ENCODE data around the gene SLC5A1. TPM values are rescaled to one million over a fixed set of nuclear protein-coding genes. Genes with fewer than 3 reads are reported as not detected.

The SLC5A1 gene
- total and polyA plus RNA-seq, 2 donors (not counting 1 experiment from before 2014, with no cell fraction given): not detected

GRCh38 chr22:32097018-32097417, 54.0 kb downstream of the SLC5A1 start:
- Mint-ChIP-seq H3K27ac (no peak overlapping the region), H3K27me3 (peaks cover 20% of the 10 kb centered on the region), H3K4me1 (peaks cover 10% of the 10 kb centered on the region), H3K9me3 (ENCODE audit: insufficient read depth) (no peaks in the 10 kb centered on the region), H3K4me3 (no peak overlapping the region)
- Histone ChIP-seq H3K9ac (ENCODE audit: low read length) (no peak overlapping the region), H4K20me1 (ENCODE audit: control insufficient read depth, insufficient read depth, low read length, poor library complexity, severe bottlenecking) (no peaks in the 10 kb centered on the region), H3K4me1 (ENCODE audit: control insufficient read depth in 2 of 2, insufficient read depth in 2 of 2, low read length in 2 of 2) (no peaks in the 10 kb centered on the region), H3K4me3 (ENCODE audit: control extremely low read depth in 1 of 5, extremely low read depth in 1 of 5, insufficient read depth in 1 of 5, low read depth in 2 of 5, low read length in 4 of 5) (no peak overlapping the region), H3K36me3 (replicated peaks in 1 of 2; ENCODE audit: control extremely low read depth in 1 of 2, control insufficient read depth in 1 of 2, extremely low read depth in 1 of 2, insufficient read depth in 2 of 2, low read length in 1 of 2) (no peaks in the 10 kb centered on the region), H3K27me3 (replicated peaks in 1 of 4; ENCODE audit: control extremely low read depth in 1 of 4, control insufficient read depth in 3 of 4, insufficient read depth in 4 of 4, low read length in 3 of 4) (no peaks in the 10 kb centered on the region), H3K9me3 (ENCODE audit: control extremely low read depth in 1 of 3, control insufficient read depth in 2 of 3, insufficient read depth in 1 of 3, low read length in 2 of 3) (no peaks in the 10 kb centered on the region), H3K27ac (ENCODE audit: low read length in 2 of 2) (no peak overlapping the region), H2AFZ (ENCODE audit: insufficient read depth, low read depth, low read length, poor library complexity, severe bottlenecking) (no peak overlapping the region), H3K79me2 (ENCODE audit: control insufficient read depth, insufficient read depth, low read length) (no peaks in the 10 kb centered on the region), H3K4me2 (replicated peaks; ENCODE audit: low read depth, low read length, poor library complexity, severe bottlenecking) (no peak overlapping the region)
- ATAC-seq (ENCODE audit: low read depth): no peak
- intact Hi-C loops (cut with micrococcal nuclease): no loop called here
- CTCF ChIA-PET: no interaction called here
- 67% methylated on average over 1 of the region's 1 CpG for WGBS (ENCODE audit: insufficient coverage)
- DNase-seq: no peak
- POLR2A ChIA-PET: no interaction called here
- TF ChIP-seq, protein P1, sequence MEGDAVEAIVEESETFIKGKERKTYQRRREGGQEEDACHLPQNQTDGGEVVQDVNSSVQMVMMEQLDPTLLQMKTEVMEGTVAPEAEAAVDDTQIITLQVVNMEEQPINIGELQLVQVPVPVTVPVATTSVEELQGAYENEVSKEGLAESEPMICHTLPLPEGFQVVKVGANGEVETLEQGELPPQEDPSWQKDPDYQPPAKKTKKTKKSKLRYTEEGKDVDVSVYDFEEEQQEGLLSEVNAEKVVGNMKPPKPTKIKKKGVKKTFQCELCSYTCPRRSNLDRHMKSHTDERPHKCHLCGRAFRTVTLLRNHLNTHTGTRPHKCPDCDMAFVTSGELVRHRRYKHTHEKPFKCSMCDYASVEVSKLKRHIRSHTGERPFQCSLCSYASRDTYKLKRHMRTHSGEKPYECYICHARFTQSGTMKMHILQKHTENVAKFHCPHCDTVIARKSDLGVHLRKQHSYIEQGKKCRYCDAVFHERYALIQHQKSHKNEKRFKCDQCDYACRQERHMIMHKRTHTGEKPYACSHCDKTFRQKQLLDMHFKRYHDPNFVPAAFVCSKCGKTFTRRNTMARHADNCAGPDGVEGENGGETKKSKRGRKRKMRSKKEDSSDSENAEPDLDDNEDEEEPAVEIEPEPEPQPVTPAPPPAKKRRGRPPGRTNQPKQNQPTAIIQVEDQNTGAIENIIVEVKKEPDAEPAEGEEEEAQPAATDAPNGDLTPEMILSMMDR (IDR thresholded peaks at IDR 0.05): no peak
- no peak for TF ChIP-seq EZH2 (IDR thresholded peaks at IDR 0.05; ENCODE audit: borderline replicate concordance, insufficient read depth, low read depth, low read length, poor library complexity, severe bottlenecking)

DNA sequence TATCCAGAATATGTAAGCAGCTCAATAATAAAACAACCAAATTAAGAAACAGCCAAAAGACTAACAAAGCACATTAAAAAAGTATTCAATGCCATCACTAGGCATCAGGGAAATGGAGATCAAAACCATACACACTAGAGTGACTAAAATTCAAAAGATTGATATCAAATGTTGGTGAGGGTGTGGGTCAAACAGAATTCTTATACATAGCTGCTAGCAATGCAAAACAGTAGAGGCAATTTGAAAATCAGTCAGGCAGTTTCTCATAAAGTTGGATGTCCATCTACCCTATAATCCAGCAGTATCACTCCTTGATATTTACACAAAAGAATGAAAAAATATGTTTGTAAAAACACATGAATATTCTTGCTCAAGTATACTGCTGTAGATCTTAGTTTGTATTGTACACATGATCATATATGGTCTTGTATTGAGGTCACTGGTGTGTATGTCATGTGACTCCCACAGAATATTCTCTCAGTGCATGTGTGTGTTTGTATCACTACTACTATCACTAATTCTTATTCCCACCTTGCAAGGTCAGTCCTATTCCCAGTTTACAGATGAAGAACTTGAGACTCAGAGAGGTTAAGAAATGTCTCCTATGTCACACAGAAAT, 54.9 kb downstream of the SLC5A1 start:
- intact Hi-C loops (cut with micrococcal nuclease): no loop called here
- Histone ChIP-seq H2AFZ (ENCODE audit: insufficient read depth, low read depth, low read length, poor library complexity, severe bottlenecking) (no peak overlapping the region), H3K27ac (ENCODE audit: low read length in 2 of 2) (no peak overlapping the region), H4K20me1 (ENCODE audit: control insufficient read depth, insufficient read depth, low read length, poor library complexity, severe bottlenecking) (no peaks in the 10 kb centered on the region), H3K4me1 (ENCODE audit: control insufficient read depth in 2 of 2, insufficient read depth in 2 of 2, low read length in 2 of 2) (no peaks in the 10 kb centered on the region), H3K36me3 (replicated peaks in 1 of 2; ENCODE audit: control extremely low read depth in 1 of 2, control insufficient read depth in 1 of 2, extremely low read depth in 1 of 2, insufficient read depth in 2 of 2, low read length in 1 of 2) (no peaks in the 10 kb centered on the region), H3K27me3 (replicated peaks in 1 of 4; ENCODE audit: control extremely low read depth in 1 of 4, control insufficient read depth in 3 of 4, insufficient read depth in 4 of 4, low read length in 3 of 4) (peaks cover 0 to 1% (median 0%) of the 10 kb centered on the region in 4 experiments), H3K4me3 (ENCODE audit: control extremely low read depth in 1 of 5, extremely low read depth in 1 of 5, insufficient read depth in 1 of 5, low read depth in 2 of 5, low read length in 4 of 5) (no peak overlapping the region), H3K79me2 (ENCODE audit: control insufficient read depth, insufficient read depth, low read length) (no peaks in the 10 kb centered on the region), H3K4me2 (replicated peaks; ENCODE audit: low read depth, low read length, poor library complexity, severe bottlenecking) (no peak overlapping the region), H3K9me3 (ENCODE audit: control extremely low read depth in 1 of 3, control insufficient read depth in 2 of 3, insufficient read depth in 1 of 3, low read length in 2 of 3) (no peaks in the 10 kb centered on the region), H3K9ac (ENCODE audit: low read length) (no peak overlapping the region)
- DNase-seq (no peak), ATAC-seq (ENCODE audit: low read depth) (no peak)
- H3K27me3 Mint-ChIP-seq: peaks cover 20% of the 10 kb centered on the region
- ChIA-PET CTCF (no interaction called here), POLR2A (no interaction called here)
- H3K27ac Mint-ChIP-seq: no peak overlapping the region
- H3K4me3 Mint-ChIP-seq: no peak overlapping the region
- peaks cover 10% of the 10 kb centered on the region for H3K4me1 Mint-ChIP-seq
- TF ChIP-seq, protein P1 (IDR thresholded peaks at IDR 0.05): no peak
- TF ChIP-seq EZH2 (IDR thresholded peaks at IDR 0.05; ENCODE audit: borderline replicate concordance, insufficient read depth, low read depth, low read length, poor library complexity, severe bottlenecking): no peak
- no peaks in the 10 kb centered on the region for H3K9me3 Mint-ChIP-seq (ENCODE audit: insufficient read depth)
